Vagina (tissue), 2 donors: ENCODE data around the gene HABP2. TPM values are rescaled to one million over a fixed set of nuclear protein-coding genes. Genes with fewer than 3 reads are reported as not detected.

Source experiments
- DNase-seq, 2 donors: peaks; one replicate each; pipeline ENCODE4 v3.0.0-alpha.2; 2017; ENCODE audit errors: extremely low spot score in 2 of 2
- H3K27ac ChIP-seq: fragments of 200-600 bp; sonication (generic); one replicate; pipeline ENCODE4 v1.5.1; 2019
- H3K27me3 ChIP-seq: fragments of 200-600 bp; sonication (generic); one replicate; pipeline ENCODE4 v1.5.1; 2019
- H3K36me3 ChIP-seq, 2 donors: fragments of 200-600 bp; sonication (generic); one replicate each; pipeline ENCODE4 v1.5.1; 2017 to 2019
- H3K4me1 ChIP-seq: fragments of 200-600 bp; sonication (generic); one replicate; pipeline ENCODE4 v1.5.1; 2019
- H3K4me3 ChIP-seq, 2 donors: fragments of 200-600 bp; sonication (generic); 1 replicate in 1 of 2; 2 replicates in 1 of 2; pipeline ENCODE4 v1.5.1; 2016 to 2019
- H3K9me3 ChIP-seq: fragments of 200-600 bp; sonication (generic); one replicate; pipeline ENCODE4 v1.5.1; 2019
- POLR2A ChIP-seq, 2 donors: fragments of 450-650 bp; IDR thresholded peaks; one replicate each; pipeline ENCODE4 v1.6.1; 2017; ENCODE audit warnings: antibody characterized with exemption in 2 of 2, mild to moderate bottlenecking in 2 of 2, moderate library complexity in 2 of 2
- POLR2AphosphoS5 ChIP-seq, 2 donors: sonication (generic); formaldehyde crosslinking; IDR thresholded peaks; one replicate each; pipeline ENCODE4 v1.9.0; 2017; ENCODE audit warnings: antibody characterized with exemption in 2 of 2, mild to moderate bottlenecking in 2 of 2, low read depth in 1 of 2; ENCODE audit not compliant: insufficient read depth in 1 of 2
- intact Hi-C: fragments of 100-400 bp; cut with DNase I; formaldehyde crosslinking; loops from one replicate; pipeline ENCODE4 v1.15.1; 2023
- total RNA-seq: library from RNA; depleted of rRNA; stranded (reverse); fragments of >200 nt; gene quantifications from one replicate; pipeline ENCODE4 v1.2.3, GENCODE V29; 2016
- TF ChIP-seq, protein P1 (sequence below), 3 experiments: fragments of 450-650 bp in 2 of 3; fragments of 200-600 bp in 1 of 3; sonication (generic) in 1 of 3; IDR thresholded peaks; one replicate each; pipeline ENCODE4 v1.5.1; 2017 to 2019; ENCODE audit warnings: antibody characterized with exemption in 3 of 3, mild to moderate bottlenecking in 2 of 3, moderate library complexity in 2 of 3

The HABP2 gene
- total RNA-seq, result not detected

- TF ChIP-seq POLR2A (IDR thresholded peaks at IDR 0.05) (no peak), POLR2AphosphoS5 (IDR thresholded peaks at IDR 0.05; ENCODE audit: insufficient read depth in 1 of 2, low read depth in 1 of 2) (no peak)
- TF ChIP-seq, protein P1, sequence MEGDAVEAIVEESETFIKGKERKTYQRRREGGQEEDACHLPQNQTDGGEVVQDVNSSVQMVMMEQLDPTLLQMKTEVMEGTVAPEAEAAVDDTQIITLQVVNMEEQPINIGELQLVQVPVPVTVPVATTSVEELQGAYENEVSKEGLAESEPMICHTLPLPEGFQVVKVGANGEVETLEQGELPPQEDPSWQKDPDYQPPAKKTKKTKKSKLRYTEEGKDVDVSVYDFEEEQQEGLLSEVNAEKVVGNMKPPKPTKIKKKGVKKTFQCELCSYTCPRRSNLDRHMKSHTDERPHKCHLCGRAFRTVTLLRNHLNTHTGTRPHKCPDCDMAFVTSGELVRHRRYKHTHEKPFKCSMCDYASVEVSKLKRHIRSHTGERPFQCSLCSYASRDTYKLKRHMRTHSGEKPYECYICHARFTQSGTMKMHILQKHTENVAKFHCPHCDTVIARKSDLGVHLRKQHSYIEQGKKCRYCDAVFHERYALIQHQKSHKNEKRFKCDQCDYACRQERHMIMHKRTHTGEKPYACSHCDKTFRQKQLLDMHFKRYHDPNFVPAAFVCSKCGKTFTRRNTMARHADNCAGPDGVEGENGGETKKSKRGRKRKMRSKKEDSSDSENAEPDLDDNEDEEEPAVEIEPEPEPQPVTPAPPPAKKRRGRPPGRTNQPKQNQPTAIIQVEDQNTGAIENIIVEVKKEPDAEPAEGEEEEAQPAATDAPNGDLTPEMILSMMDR (IDR thresholded peaks at IDR 0.05), result no peak
- Histone ChIP-seq H3K27me3 (no peaks in the 10 kb centered on the region), H3K9me3 (no peaks in the 10 kb centered on the region), H3K27ac (no peak within 1 kb of the TSS), H3K4me1 (peaks cover 14% of the 10 kb centered on the region), H3K36me3 (no peaks in the 10 kb centered on the region), H3K4me3 (no peak within 1 kb of the TSS)
- intact Hi-C loops, result no loop called here
- no peak for DNase-seq
Measured at GRCh38 chr10:113552701-113553100, at the start of gene HABP2. Gene HABP2, plus strand, starts transcription at chr10:113553053. Its CDS starts 69 bp downstream, at chr10:113553122.

GRCh38 chr10:113503930-113504329 lies 48.9 kb upstream of the HABP2 start:
- Histone ChIP-seq H3K27ac (no peak overlapping the region), H3K9me3 (no peaks in the 10 kb centered on the region), H3K36me3 (no peaks in the 10 kb centered on the region), H3K4me3 (no peak overlapping the region), H3K4me1 (no peaks in the 10 kb centered on the region), H3K27me3 (no peaks in the 10 kb centered on the region)
- intact Hi-C loops, result no loop called here
- DNase-seq, result no peak
- TF ChIP-seq, protein P1 (IDR thresholded peaks at IDR 0.05), result no peak
- no peak for TF ChIP-seq POLR2A (IDR thresholded peaks at IDR 0.05)
- no peak for TF ChIP-seq POLR2AphosphoS5 (IDR thresholded peaks at IDR 0.05; ENCODE audit: insufficient read depth in 1 of 2, low read depth in 1 of 2)

- intact Hi-C loops, result no loop called here
- TF ChIP-seq, protein P1 (IDR thresholded peaks at IDR 0.05), result no peak
Measured at GRCh38 chr10:113504423-113504822, 48.4 kb upstream of the HABP2 start.

GRCh38 chr10:113506476-113506875 lies 46.4 kb upstream of the HABP2 start:
- Histone ChIP-seq H3K27me3 (no peaks in the 10 kb centered on the region), H3K27ac (no peak overlapping the region), H3K4me1 (no peaks in the 10 kb centered on the region), H3K4me3 (no peak overlapping the region), H3K9me3 (peaks cover 4% of the 10 kb centered on the region), H3K36me3 (no peaks in the 10 kb centered on the region)
- intact Hi-C loops, result no loop called here
- DNase-seq, result no peak
- TF ChIP-seq, protein P1 (IDR thresholded peaks at IDR 0.05), result no peak
- no peak for TF ChIP-seq POLR2A (IDR thresholded peaks at IDR 0.05)
- no peak for TF ChIP-seq POLR2AphosphoS5 (IDR thresholded peaks at IDR 0.05; ENCODE audit: insufficient read depth in 1 of 2, low read depth in 1 of 2)

More at GRCh38 chr10:113504423-113504822, 48.4 kb upstream of the HABP2 start:
- H3K4me1 ChIP-seq, result no peaks in the 10 kb centered on the region
- H3K27ac ChIP-seq, result no peak overlapping the region
- H3K4me3 ChIP-seq, result no peak overlapping the region
- DNase-seq, result no peak
- H3K27me3 ChIP-seq, result no peaks in the 10 kb centered on the region
- H3K36me3 ChIP-seq, result no peaks in the 10 kb centered on the region
- H3K9me3 ChIP-seq, result no peaks in the 10 kb centered on the region

- no peak overlapping the region for H3K27ac ChIP-seq
- H3K36me3 ChIP-seq, result no peaks in the 10 kb centered on the region
- no peak overlapping the region for H3K4me3 ChIP-seq
- DNase-seq, result no peak
- TF ChIP-seq POLR2AphosphoS5 (IDR thresholded peaks at IDR 0.05; ENCODE audit: insufficient read depth in 1 of 2, low read depth in 1 of 2) (no peak), POLR2A (IDR thresholded peaks at IDR 0.05) (no peak)
- TF ChIP-seq, protein P1 (IDR thresholded peaks at IDR 0.05), result no peak
- no peaks in the 10 kb centered on the region for H3K4me1 ChIP-seq
- intact Hi-C loops, result no loop called here
- H3K9me3 ChIP-seq, result peaks cover 4% of the 10 kb centered on the region
- H3K27me3 ChIP-seq, result no peaks in the 10 kb centered on the region
Measured at GRCh38 chr10:113511419-113511818, 41.4 kb upstream of the HABP2 start.
